NCI-H524 (cell line): ENCODE data around the gene TFEB.
A peak's percentile ranks its signal among the peaks of the same experiment; 100 is the strongest.

Source experiments
- DNase-seq, 2 experiments: peaks; one replicate each; lab custom pipeline; 2025; lab: John Stamatoyannopoulos, UW

Gene TFEB

GRCh38 chr6:41735427-41736185 lies at the start of gene TFEB:
TSS of gene TFEB (minus strand) at chr6:41735608. CDS start at chr6:41691213, 44,395 bp downstream.
- peak; percentile 71 to 86 for DNase-seq

GRCh38 chr6:41784581-41785171 lies 49.3 kb upstream of the TFEB start:
- no peak for DNase-seq

GRCh38 chr6:41783106-41783780 lies 47.8 kb upstream of the TFEB start:
- no peak for DNase-seq

GRCh38 chr6:41781366-41781730 lies 45.9 kb upstream of the TFEB start:
- no peak for DNase-seq

GRCh38 chr6:41780551-41781365 lies 45.4 kb upstream of the TFEB start, which contains the start of gene PRICKLE4:
TSS of gene PRICKLE4 (plus strand) at chr6:41780782. CDS start at chr6:41783474, 2,692 bp downstream.
- DNase-seq = peak; percentile 19 to 60

GRCh38 chr6:41779788-41780550 lies 44.6 kb upstream of the TFEB start, which contains the start of gene FRS3:
TSS of gene FRS3 (minus strand) at chr6:41779900. CDS start at chr6:41776987, 2,913 bp downstream.
- DNase-seq = peak; percentile 83 to 93

- peak in 1 of 2 experiments; percentile 44 for DNase-seq
Measured at GRCh38 chr6:41779336-41779735, 43.9 kb upstream of the TFEB start.

GRCh38 chr6:41778895-41779294 lies 43.5 kb upstream of the TFEB start:
- peak in 1 of 2 experiments; percentile 15 for DNase-seq

GRCh38 chr6:41777551-41778285 lies 42.3 kb upstream of the TFEB start:
- DNase-seq = no peak

- DNase-seq = no peak
Measured at GRCh38 chr6:41775293-41775882, 40.0 kb upstream of the TFEB start.

GRCh38 chr6:41774841-41775240 lies 39.4 kb upstream of the TFEB start:
- no peak for DNase-seq

- DNase-seq = no peak
Measured at GRCh38 chr6:41771058-41771983, 35.9 kb upstream of the TFEB start.

- no peak for DNase-seq
Measured at GRCh38 chr6:41770381-41771057, 35.1 kb upstream of the TFEB start.

GRCh38 chr6:41769376-41769775 lies 34.0 kb upstream of the TFEB start:
- no peak for DNase-seq

- DNase-seq = no peak
Measured at GRCh38 chr6:41768545-41769308, 33.3 kb upstream of the TFEB start.

- DNase-seq = no peak
Measured at GRCh38 chr6:41767112-41767833, 31.9 kb upstream of the TFEB start.
